Motor neuron (in vitro differentiated cells): ENCODE measurements around the gene ENTPD2. TPM values are rescaled to one million over a fixed set of nuclear protein-coding genes. Genes with fewer than 3 reads are reported as not detected.

ENCODE experiments used
- ATAC-seq, 8 experiments: fragments of 200-7000 bp; cut with Tn5 transposase; replicated peaks in 6 of 8; 2 replicates each; pipeline ENCODE4 v1.8.0; 2021; ENCODE audit warnings: mild to moderate bottlenecking in 8 of 8, moderate library complexity in 8 of 8
- H3K27ac ChIP-seq, 2 donors: fragments of 250-450 bp; sonication (Bioruptor Pico); 2 replicates each; pipeline ENCODE4 v1.9.0; 2021; ENCODE audit warnings: antibody characterized with exemption in 2 of 2, mild to moderate bottlenecking in 2 of 2, moderate library complexity in 1 of 2
- H3K4me1 ChIP-seq, 2 donors: fragments of 250-450 bp; sonication (Bioruptor Pico); replicated peaks in 1 of 2; 2 replicates each; pipeline ENCODE4 v1.6.1; 2021; ENCODE audit warnings: antibody characterized with exemption in 2 of 2, mild to moderate bottlenecking in 2 of 2, moderate library complexity in 1 of 2
- H3K4me3 ChIP-seq, 5 donors: fragments of 250-450 bp; sonication (Bioruptor Pico); 2 replicates each; pipeline ENCODE4 v1.9.0; 2021; ENCODE audit warnings: antibody characterized with exemption in 5 of 5, mild to moderate bottlenecking in 5 of 5, moderate library complexity in 4 of 5
- WGBS, 10 experiments: fragments of 450-650 bp; shearing (Covaris generic); methylation state at CpG; one replicate each; pipeline ENCODE4 v1.0.0; 2022; 5-methylcytosine and 5-hydroxymethylcytosine counted together
- in situ Hi-C, 9 experiments: fragments of 400-800 bp; cut with MboI; loops; one replicate each; pipeline ENCODE4 v1.15.0; 2021; ENCODE audit warnings: low sequenced_read_pairs in 9 of 9, low pct_unique_long_range_greater_than_20kb in 2 of 9; ENCODE audit not compliant: unreplicated experiment in 9 of 9
- total RNA-seq, 8 experiments: library from RNA; unstranded; fragments of 300-600 nt; gene quantifications; 2 replicates each; pipeline versions ENCODE4 v1.2.3 to v1.2.4, GENCODE V29; 2022

The ENTPD2 gene
- total RNA-seq, 8 experiments from 2014 or later = 0.13 to 1.3 (median 0.34) TPM

GRCh38 chr9:137044502-137045177 is 9.2 kb downstream of the ENTPD2 start:
- no peak overlapping the region for H3K27ac ChIP-seq
- peak overlapping the region; percentile 45 to 80 (median 67) for H3K4me3 ChIP-seq
- 28 to 66% (median 41%) methylated on average over 1 to 8 of the region's 18 CpGs; no CpG with 5 or more reads in 4 of the 10 experiments for WGBS, 10 experiments
- ATAC-seq = peak in 1 of 8 experiments; percentile 9
- in situ Hi-C loops = loop anchor here in 7 of 9 experiments (25.0 kb wide), 1 partner anchor 257 kb away; the partner anchor contains the start of genes CCDC183 (in 7 of the 7) and TMEM141 (in 7 of the 7)
- H3K4me1 ChIP-seq = peaks cover 18 to 22% of the 10 kb centered on the region in 2 donors

DNA sequence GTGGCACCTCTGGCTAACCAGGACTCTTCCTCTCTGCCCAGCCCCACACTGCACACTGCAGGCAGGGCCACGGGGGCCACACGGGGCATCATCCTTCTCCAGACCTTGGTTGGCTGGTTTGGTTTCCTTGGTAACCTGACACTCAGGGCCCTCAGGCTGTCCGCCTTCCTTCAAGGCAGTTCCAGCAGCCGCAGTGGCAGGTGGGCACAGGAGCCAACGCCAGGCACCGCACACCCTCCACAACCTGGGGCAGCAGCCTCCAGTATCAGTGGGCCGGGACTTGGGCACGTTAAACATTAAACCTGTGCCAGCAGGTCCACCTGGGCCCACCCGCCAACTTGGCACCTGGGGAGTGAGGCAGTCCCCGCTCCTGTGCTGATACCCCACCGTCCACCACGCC is 9.8 kb downstream of the ENTPD2 start:
- no peak overlapping the region for H3K27ac ChIP-seq
- in situ Hi-C loops = loop anchor here in 7 of 9 experiments (25.0 kb wide), 1 partner anchor 257 kb away; the partner anchor contains the start of genes CCDC183 (in 7 of the 7) and TMEM141 (in 7 of the 7)
- 48 to 94% (median 76%) methylated on average over 2 to 6 of the region's 12 CpGs; no CpG with 5 or more reads in 7 of the 10 experiments for WGBS, 10 experiments
- peak overlapping the region in 2 of 5 donors; percentile 45 to 63 for H3K4me3 ChIP-seq
- no peak for ATAC-seq
- peaks cover 18 to 19% of the 10 kb centered on the region in 2 donors for H3K4me1 ChIP-seq

DNA sequence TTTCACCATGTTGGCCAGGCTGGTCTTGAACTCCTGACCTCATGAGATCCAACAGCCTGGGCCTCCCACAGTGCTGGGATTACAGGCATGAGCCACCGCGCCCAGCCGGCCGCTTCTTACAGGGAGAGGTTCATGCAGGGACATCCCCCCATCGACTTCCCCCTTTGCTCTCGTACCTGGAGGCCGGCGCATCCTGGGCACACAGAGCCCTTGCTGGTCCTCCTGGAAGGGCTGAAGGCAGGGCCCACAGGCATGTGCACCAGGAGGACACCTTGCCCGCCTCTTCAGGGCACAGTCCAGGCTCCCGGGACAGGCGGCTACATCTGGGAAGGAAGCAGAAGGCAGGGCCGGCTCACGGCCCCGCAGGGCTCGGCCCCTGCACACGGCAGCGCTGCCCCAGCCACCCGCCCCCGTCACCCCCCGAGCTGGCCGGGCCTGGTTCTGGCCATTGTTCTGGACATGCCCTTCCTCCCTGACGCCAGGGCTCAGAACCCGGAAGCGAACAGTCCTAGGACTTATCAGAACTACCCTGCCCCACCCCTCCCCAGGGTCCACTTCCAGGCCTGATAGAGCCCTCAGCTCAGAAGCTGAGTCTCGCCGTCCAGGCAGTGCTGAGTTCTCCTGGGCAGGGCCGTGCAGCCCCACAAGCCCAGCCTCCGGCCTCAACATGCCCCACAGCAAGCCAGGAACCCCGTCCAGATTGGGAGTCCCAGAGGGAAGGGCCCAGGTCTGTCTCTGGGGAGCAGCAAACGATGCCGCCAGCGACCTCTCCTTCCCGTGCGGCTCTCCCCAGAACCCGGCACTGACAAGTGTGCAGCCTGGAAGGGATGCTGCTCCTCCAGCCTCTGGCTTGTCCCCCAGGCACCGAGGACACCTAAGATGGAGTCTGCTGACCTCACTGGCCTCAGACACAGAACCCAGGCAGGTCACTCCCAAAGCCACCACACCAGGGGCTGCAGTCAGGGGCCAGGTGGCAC is 10.8 kb downstream of the ENTPD2 start:
- in situ Hi-C loops = loop anchor here in 7 of 9 experiments (25.0 kb wide), 1 partner anchor 256 kb away; the partner anchor contains the start of genes CCDC183 (in 7 of the 7) and TMEM141 (in 7 of the 7)
- H3K4me3 ChIP-seq = no peak overlapping the region
- no peak overlapping the region for H3K27ac ChIP-seq
- no peak for ATAC-seq
- peaks cover 14 to 15% of the 10 kb centered on the region in 2 donors for H3K4me1 ChIP-seq
- 67 to 100% (median 94%) methylated on average over 1 to 5 of the region's 36 CpGs; no CpG with 5 or more reads in 5 of the 10 experiments for WGBS, 10 experiments

- in situ Hi-C loops = loop anchor here in 7 of 9 experiments (25.0 kb wide), 1 partner anchor 254 kb away; the partner anchor contains the start of genes CCDC183 (in 7 of the 7) and TMEM141 (in 7 of the 7)
- Histone ChIP-seq H3K27ac (no peak overlapping the region), H3K4me1 (peaks cover 14 to 15% of the 10 kb centered on the region in 2 donors), H3K4me3 (no peak overlapping the region)
- 40% methylated on average over 1 to 4 of the region's 16 CpGs; no CpG with 5 or more reads in 8 of the 10 experiments for WGBS, 10 experiments
- peak in 5 of 8 experiments; percentile 11 to 32 (median 18) for ATAC-seq
Measured at GRCh38 chr9:137041124-137041523, 12.7 kb downstream of the ENTPD2 start.

DNA sequence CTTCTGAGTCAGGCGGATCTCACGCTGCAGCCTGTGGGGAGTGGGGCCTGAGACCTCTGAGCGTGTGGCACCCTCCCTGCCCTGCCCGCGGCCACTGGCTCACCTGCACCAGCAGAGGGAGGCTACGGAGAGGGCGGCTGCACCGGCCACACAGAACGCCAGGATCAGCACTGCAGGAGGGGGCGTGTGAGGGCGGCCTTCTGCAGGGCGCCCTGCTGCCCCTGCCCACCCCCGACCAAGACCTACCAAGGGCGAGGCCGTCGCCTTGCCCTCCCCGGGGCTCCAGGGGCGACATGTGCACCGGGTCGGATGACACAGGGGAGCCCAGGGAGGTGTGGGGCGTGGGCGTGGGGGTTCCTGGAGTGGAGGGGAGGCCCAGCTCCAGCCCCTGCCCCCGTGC is 13.3 kb downstream of the ENTPD2 start:
- Histone ChIP-seq H3K4me3 (no peak overlapping the region), H3K27ac (no peak overlapping the region), H3K4me1 (peaks cover 14 to 15% of the 10 kb centered on the region in 2 donors)
- in situ Hi-C loops = loop anchor here in 7 of 9 experiments (25.0 kb wide), 1 partner anchor 253 kb away; the partner anchor contains the start of genes CCDC183 (in 7 of the 7) and TMEM141 (in 7 of the 7)
- WGBS, 10 experiments = no CpG with 5 or more reads among the region's 23 CpGs
- ATAC-seq = peak in 3 of 8 experiments; percentile 1 to 5 (median 2)

- in situ Hi-C loops = loop anchor here in 7 of 9 experiments (25.0 kb wide), 1 partner anchor 252 kb away; the partner anchor contains the start of genes CCDC183 (in 7 of the 7) and TMEM141 (in 7 of the 7)
- no peak overlapping the region for H3K27ac ChIP-seq
- no peak for ATAC-seq
- WGBS, 10 experiments = 33 to 100% (median 80%) methylated on average over 1 to 6 of the region's 32 CpGs; no CpG with 5 or more reads in 5 of the 10 experiments
- H3K4me1 ChIP-seq = peaks cover 14% of the 10 kb centered on the region in 2 donors
- no peak overlapping the region for H3K4me3 ChIP-seq
Measured at GRCh38 chr9:137039611-137040366, 14.1 kb downstream of the ENTPD2 start.

DNA sequence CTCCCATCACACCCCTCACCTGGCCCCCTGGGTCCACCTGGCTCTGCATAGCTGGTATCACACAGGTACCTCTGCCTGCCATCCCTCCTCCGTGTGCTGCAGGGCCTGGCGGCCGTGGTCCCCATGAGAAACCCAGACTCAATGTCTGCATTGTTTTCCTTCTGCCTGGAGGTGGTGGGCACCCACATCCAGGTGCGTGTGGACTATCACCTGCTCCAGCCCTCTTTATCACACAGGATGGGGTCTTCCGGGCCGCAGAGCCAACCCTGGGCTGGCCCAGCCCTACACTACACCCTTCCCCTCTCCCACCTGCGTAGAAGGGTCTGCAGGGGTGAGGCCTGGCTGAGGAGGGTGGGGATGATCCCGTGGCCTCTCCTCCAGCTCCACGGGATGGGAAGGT is 14.9 kb downstream of the ENTPD2 start:
- Histone ChIP-seq H3K4me3 (no peak overlapping the region), H3K4me1 (peaks cover 5% of the 10 kb centered on the region in 2 donors), H3K27ac (no peak overlapping the region)
- ATAC-seq = no peak
- in situ Hi-C loops = loop anchor here in 7 of 9 experiments (25.0 kb wide), 1 partner anchor 252 kb away; the partner anchor contains the start of genes CCDC183 (in 7 of the 7) and TMEM141 (in 7 of the 7)
- 93 to 100% (median 100%) methylated on average over 2 to 3 of the region's 9 CpGs; no CpG with 5 or more reads in 7 of the 10 experiments for WGBS, 10 experiments

GRCh38 chr9:137037483-137037882 is 16.4 kb downstream of the ENTPD2 start:
- Histone ChIP-seq H3K4me3 (no peak overlapping the region), H3K27ac (no peak overlapping the region), H3K4me1 (peaks cover 2 to 4% of the 10 kb centered on the region in 2 donors)
- no peak for ATAC-seq
- in situ Hi-C loops = loop anchor here in 7 of 9 experiments (25.0 kb wide), 1 partner anchor 250 kb away; the partner anchor contains the start of genes CCDC183 (in 7 of the 7) and TMEM141 (in 7 of the 7)
- WGBS, 10 experiments = 80 to 100% (median 84%) methylated on average over 1 to 5 of the region's 10 CpGs; no CpG with 5 or more reads in 4 of the 10 experiments

GRCh38 chr9:137037035-137037434 is 16.8 kb downstream of the ENTPD2 start:
- Histone ChIP-seq H3K4me1 (peaks cover 3 to 8% of the 10 kb centered on the region in 2 donors), H3K27ac (no peak overlapping the region), H3K4me3 (no peak overlapping the region)
- WGBS, 10 experiments = 20 to 96% (median 79%) methylated on average over 1 to 5 of the region's 13 CpGs; no CpG with 5 or more reads in 6 of the 10 experiments
- in situ Hi-C loops = loop anchor here in 7 of 9 experiments (25.0 kb wide), 1 partner anchor 250 kb away; the partner anchor contains the start of genes CCDC183 (in 7 of the 7) and TMEM141 (in 7 of the 7)
- no peak for ATAC-seq

DNA sequence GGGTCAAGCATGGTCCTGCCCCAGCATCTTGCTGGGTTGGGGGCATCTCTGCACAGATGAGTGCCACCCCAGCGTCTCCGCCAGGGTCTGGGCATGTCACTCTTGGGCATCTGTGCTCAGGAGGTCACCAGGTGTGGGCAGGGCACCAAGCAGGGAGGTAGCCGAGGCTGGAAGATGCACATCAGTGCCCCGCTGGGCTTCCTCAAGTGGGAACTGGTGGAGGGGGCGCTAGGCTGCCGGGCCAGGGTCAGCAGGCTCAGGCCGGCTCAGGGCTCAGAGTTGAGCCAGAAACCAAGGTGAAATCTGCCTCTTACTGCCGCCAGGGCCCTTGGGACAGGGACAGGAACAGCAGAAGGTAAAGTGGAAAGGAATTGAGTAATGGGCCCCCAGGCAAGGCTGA is 17.9 kb downstream of the ENTPD2 start:
- no peak overlapping the region for H3K27ac ChIP-seq
- in situ Hi-C loops = loop anchor here in 7 of 9 experiments (25.0 kb wide), 1 partner anchor 249 kb away; the partner anchor contains the start of genes CCDC183 (in 7 of the 7) and TMEM141 (in 7 of the 7)
- H3K4me1 ChIP-seq = peaks cover 7 to 11% of the 10 kb centered on the region in 2 donors
- no peak for ATAC-seq
- H3K4me3 ChIP-seq = no peak overlapping the region
- WGBS, 10 experiments = 57 to 100% (median 82%) methylated on average over 1 to 5 of the region's 8 CpGs; no CpG with 5 or more reads in 5 of the 10 experiments

DNA sequence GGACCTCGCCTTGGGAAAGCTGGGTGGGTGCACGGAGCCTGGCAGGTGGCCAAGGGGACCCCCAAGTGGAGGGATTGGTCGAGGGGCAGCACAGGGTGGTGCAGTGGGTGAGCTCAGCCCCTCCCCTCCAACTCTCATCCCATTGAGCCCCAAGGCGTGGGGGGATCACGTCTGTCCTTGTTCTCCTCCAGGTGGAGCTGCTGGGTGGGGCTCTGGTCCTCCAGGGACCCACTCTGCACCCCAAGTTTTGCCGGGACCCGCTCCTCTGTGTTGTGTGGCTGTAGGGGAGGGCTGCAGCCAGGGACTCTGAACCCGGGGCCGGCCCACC is 18.4 kb downstream of the ENTPD2 start:
- in situ Hi-C loops = loop anchor here in 7 of 9 experiments (25.0 kb wide), 1 partner anchor 248 kb away; the partner anchor contains the start of genes CCDC183 (in 7 of the 7) and TMEM141 (in 7 of the 7)
- WGBS, 10 experiments = 0% methylated on average over 1 of the region's 9 CpGs; no CpG with 5 or more reads in 8 of the 10 experiments
- peak; percentile 13 to 57 (median 37) for ATAC-seq
- H3K4me1 ChIP-seq = peaks cover 7 to 11% of the 10 kb centered on the region in 2 donors
- H3K27ac ChIP-seq = no peak overlapping the region
- no peak overlapping the region for H3K4me3 ChIP-seq
